Colonic mucosa (tissue), 4 donors: ENCODE measurements around the gene FAXDC2. TPM values are rescaled to one million over a fixed set of nuclear protein-coding genes. Genes with fewer than 3 reads are reported as not detected.

Experiments
- DNase-seq: peaks from one replicate; pipeline ENCODE4 v3.0.0-alpha.2; 2020
- H3K27ac ChIP-seq: fragments of 200-600 bp; one replicate; pipeline ENCODE4 v1.8.0; 2021
- H3K27me3 ChIP-seq: fragments of 200-600 bp; one replicate; pipeline ENCODE4 v1.8.0; 2021
- H3K36me3 ChIP-seq: fragments of 200-600 bp; one replicate; pipeline ENCODE4 v1.8.0; 2021
- H3K4me1 ChIP-seq: fragments of 200-600 bp; one replicate; pipeline ENCODE4 v1.8.0; 2021; ENCODE audit warnings: mild to moderate bottlenecking
- H3K4me3 ChIP-seq: fragments of 200-600 bp; one replicate; pipeline ENCODE4 v1.8.0; 2021
- H3K9ac ChIP-seq, 2 donors: one replicate each; pipeline ENCODE4 v1.7.0; 2013; ENCODE audit warnings: control low read depth in 2 of 2, low read depth in 2 of 2, low read length in 2 of 2
- H3K9me3 ChIP-seq: fragments of 200-600 bp; one replicate; pipeline ENCODE4 v1.8.0; 2021
- intact Hi-C: fragments of 100-400 bp; cut with DNase I; formaldehyde crosslinking; loops from one replicate; pipeline ENCODE4 v1.14.1; 2022
- total RNA-seq, 2 donors: library from RNA; stranded (reverse); fragmentation: NEBNext Ultra II Directional in 1 of 2; extraction: Animal tissue kit (Norgen Biotek cat#: 25700) in 1 of 2; gene quantifications; one replicate each; pipeline ENCODE4 v1.2.1, GENCODE V29; 2021
- TF ChIP-seq, protein P1 (sequence below): fragments of 200-600 bp; IDR thresholded peaks from one replicate; pipeline ENCODE4 v1.8.0; 2022; ENCODE audit warnings: antibody characterized with exemption, mild to moderate bottlenecking
- donor health status: healthy.
- donor health status: DM: no; HTN: no; CAD: no.
- donor health status: DM: no; HTN: no; CAD: no.

FAXDC2 gene
- total RNA-seq, 2 donors from 2014 or later: 7.0 to 20.8 TPM

DNA sequence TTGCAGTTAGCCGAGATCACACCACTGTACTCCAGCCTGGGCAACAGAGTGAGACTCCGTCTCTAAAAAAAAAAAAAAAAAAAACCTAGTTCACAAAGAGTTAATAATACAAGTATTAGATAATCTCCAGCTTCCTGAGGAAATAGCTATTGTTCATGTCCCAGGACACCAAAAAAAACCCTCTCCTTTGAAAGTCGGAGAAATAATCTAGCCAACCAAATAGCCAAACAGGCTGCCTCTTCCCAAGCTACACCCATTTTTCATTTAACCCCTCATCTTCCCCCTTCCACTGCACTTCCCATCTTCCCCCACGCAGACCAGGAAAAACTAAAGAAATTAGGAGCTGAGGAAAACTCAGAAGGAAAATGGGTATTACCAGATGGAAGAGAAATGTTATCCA, 31.6 kb upstream of the FAXDC2 start:
- Histone ChIP-seq H3K27me3 (no peaks in the 10 kb centered on the region), H3K27ac (no peak overlapping the region)
- TF ChIP-seq, protein P1, sequence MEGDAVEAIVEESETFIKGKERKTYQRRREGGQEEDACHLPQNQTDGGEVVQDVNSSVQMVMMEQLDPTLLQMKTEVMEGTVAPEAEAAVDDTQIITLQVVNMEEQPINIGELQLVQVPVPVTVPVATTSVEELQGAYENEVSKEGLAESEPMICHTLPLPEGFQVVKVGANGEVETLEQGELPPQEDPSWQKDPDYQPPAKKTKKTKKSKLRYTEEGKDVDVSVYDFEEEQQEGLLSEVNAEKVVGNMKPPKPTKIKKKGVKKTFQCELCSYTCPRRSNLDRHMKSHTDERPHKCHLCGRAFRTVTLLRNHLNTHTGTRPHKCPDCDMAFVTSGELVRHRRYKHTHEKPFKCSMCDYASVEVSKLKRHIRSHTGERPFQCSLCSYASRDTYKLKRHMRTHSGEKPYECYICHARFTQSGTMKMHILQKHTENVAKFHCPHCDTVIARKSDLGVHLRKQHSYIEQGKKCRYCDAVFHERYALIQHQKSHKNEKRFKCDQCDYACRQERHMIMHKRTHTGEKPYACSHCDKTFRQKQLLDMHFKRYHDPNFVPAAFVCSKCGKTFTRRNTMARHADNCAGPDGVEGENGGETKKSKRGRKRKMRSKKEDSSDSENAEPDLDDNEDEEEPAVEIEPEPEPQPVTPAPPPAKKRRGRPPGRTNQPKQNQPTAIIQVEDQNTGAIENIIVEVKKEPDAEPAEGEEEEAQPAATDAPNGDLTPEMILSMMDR: no peak

DNA sequence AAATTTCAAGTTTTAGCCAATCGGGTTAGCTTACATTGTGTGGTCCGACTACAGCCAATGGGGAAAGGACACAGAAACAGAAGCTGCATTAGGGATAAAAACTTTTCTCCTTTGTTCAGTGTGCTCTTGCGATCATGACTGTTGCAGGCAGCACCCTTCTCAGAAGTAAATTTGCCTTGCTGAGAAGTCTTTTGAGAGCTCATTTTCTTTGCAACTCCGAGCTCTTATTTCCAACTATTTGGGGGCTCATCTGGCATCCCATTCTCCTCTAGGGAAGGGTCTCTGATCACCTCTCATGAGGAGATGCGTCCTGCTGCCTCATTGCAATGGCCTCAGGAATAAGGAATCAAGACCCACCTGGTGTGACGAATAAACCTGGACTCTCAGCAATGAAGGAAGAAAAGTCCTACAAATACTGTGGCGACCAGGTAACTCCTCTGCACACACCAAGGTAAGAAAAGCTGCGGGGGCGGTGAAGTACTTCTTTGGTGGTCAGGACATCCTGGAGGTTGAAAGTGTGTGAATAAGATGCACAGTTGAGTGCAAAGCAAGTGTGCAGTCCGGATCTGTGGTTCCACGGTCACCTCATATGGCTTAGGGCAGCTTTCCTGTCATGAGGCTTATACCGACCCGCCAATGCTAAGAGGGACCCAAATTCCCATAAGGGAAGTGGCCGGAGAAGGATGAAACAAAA, 28.4 kb upstream of the FAXDC2 start:
- Histone ChIP-seq H3K27me3 (no peaks in the 10 kb centered on the region), H3K27ac (no peak overlapping the region), H3K4me3 (no peak overlapping the region), H3K36me3 (no peaks in the 10 kb centered on the region), H3K4me1 (no peaks in the 10 kb centered on the region), H3K9me3 (peaks cover 7% of the 10 kb centered on the region), H3K9ac (no peak overlapping the region)
- intact Hi-C loops: no loop called here
- DNase-seq: no peak
- TF ChIP-seq, protein P1: no peak

More for the DNA sequence above, 31.6 kb upstream of the FAXDC2 start:
- DNase-seq: no peak
- H3K9me3 ChIP-seq: peaks cover 11% of the 10 kb centered on the region
- intact Hi-C loops: no loop called here
- H3K4me1 ChIP-seq: no peaks in the 10 kb centered on the region
- no peak overlapping the region for H3K4me3 ChIP-seq
- H3K36me3 ChIP-seq: no peaks in the 10 kb centered on the region
- H3K9ac ChIP-seq: no peak overlapping the region

DNA sequence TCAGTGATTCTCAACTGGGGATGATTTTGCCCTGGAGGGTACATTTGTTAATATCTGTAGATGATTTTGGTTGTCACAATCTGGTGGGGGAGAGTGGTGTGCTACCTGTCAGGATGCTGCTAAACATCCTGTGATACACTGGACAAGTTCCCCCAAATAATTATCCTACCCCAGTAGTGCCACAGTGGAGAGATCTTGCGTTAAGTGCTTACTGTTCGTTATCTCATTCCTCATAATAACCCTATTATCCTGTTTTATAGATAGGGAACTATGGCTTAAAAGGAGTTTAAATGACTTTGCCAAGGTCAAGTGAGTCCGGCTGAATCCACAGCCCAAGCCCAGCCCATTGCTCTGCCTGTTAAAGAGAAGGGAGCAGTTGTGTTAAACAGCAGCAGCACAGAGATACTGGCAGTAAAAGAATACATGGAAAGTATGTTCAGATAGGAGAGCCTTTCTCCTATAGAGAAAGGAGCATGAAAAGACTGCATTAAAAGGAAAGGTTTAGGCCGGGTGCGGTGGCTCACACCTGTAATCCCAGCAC, 23.5 kb upstream of the FAXDC2 start:
- H3K36me3 ChIP-seq: peaks cover 10% of the 10 kb centered on the region
- no peak overlapping the region for H3K4me3 ChIP-seq
- peak; percentile 37 for DNase-seq
- no peak overlapping the region for H3K27ac ChIP-seq
- peaks cover 5% of the 10 kb centered on the region for H3K9me3 ChIP-seq
- peak overlapping the region in 1 of 2 donors; percentile 28 for H3K9ac ChIP-seq
- intact Hi-C loops: no loop called here
- TF ChIP-seq, protein P1: no peak
- H3K27me3 ChIP-seq: no peaks in the 10 kb centered on the region
- H3K4me1 ChIP-seq: no peaks in the 10 kb centered on the region

- DNase-seq: no peak
- Histone ChIP-seq H3K36me3 (peaks cover 10% of the 10 kb centered on the region), H3K9ac (no peak overlapping the region), H3K9me3 (no peaks in the 10 kb centered on the region), H3K4me1 (no peaks in the 10 kb centered on the region), H3K27ac (no peak overlapping the region), H3K27me3 (no peaks in the 10 kb centered on the region), H3K4me3 (no peak overlapping the region)
- TF ChIP-seq, protein P1: no peak
- intact Hi-C loops: no loop called here
Observed at GRCh38 chr5:154871734-154872133, 21.3 kb upstream of the FAXDC2 start.

- DNase-seq: no peak
- no peaks in the 10 kb centered on the region for H3K27me3 ChIP-seq
- H3K9ac ChIP-seq: no peak overlapping the region
- H3K4me3 ChIP-seq: no peak overlapping the region
- H3K9me3 ChIP-seq: no peaks in the 10 kb centered on the region
- H3K4me1 ChIP-seq: no peaks in the 10 kb centered on the region
- peaks cover 10% of the 10 kb centered on the region for H3K36me3 ChIP-seq
- intact Hi-C loops: no loop called here
- no peak overlapping the region for H3K27ac ChIP-seq
- TF ChIP-seq, protein P1: no peak
Observed at GRCh38 chr5:154868702-154869101, 18.3 kb upstream of the FAXDC2 start.
